Activated CD8-positive, alpha-beta T cell treated with anti-CD3 and anti-CD28 coated beads for 36 hours (primary cell): ENCODE results near the gene VSIG8. TPM values are rescaled to one million over a fixed set of nuclear protein-coding genes. Genes with fewer than 3 reads are reported as not detected.

ENCODE experiments used
- ATAC-seq: fragments of 200-7000 bp; cut with Tn5 transposase; one replicate; pipeline ENCODE4 v1.10.0; 2021; ENCODE audit warnings: mild to moderate bottlenecking, moderate library complexity
- CTCF ChIA-PET: fragments of 350-600 bp; sonication (Branson Sonifier 250); formaldehyde crosslinking; loops from one replicate; lab custom pipeline; 2021; ENCODE audit warnings: antibody characterized with exemption; lab: Charles Lee
- POLR2A ChIA-PET: fragments of 350-600 bp; sonication (Branson Sonifier 250); formaldehyde crosslinking; loops from one replicate; lab custom pipeline; 2021; ENCODE audit warnings: antibody characterized with exemption; lab: Charles Lee
- DNase-seq: peaks from one replicate; pipeline ENCODE4 v3.0.0-alpha.2; 2020
- H3K27ac Mint-ChIP-seq: one replicate; pipeline ENCODE4 v1.8.0; 2021; ENCODE audit warnings: mild to moderate bottlenecking, mixed read lengths
- H3K27me3 Mint-ChIP-seq: one replicate; pipeline ENCODE4 v1.8.0; 2021; ENCODE audit warnings: mixed read lengths
- H3K36me3 Mint-ChIP-seq: one replicate; pipeline ENCODE4 v1.8.0; 2021; ENCODE audit warnings: low read depth, mixed read lengths
- H3K4me1 Mint-ChIP-seq: one replicate; pipeline ENCODE4 v1.8.0; 2021; ENCODE audit warnings: low read depth, mixed read lengths
- H3K4me3 Mint-ChIP-seq: one replicate; pipeline ENCODE4 v1.8.0; 2021; ENCODE audit warnings: mild to moderate bottlenecking, moderate library complexity, mixed read lengths
- H3K9me3 Mint-ChIP-seq: one replicate; pipeline ENCODE4 v1.8.0; 2021; ENCODE audit warnings: mixed read lengths
- intact Hi-C: fragments of 100-400 bp; cut with micrococcal nuclease; formaldehyde crosslinking; loops from one replicate; pipeline ENCODE4 v1.10.0; 2022
- total RNA-seq, 2 experiments: library from RNA; stranded (reverse); gene quantifications; one replicate each; pipeline ENCODE4 v1.2.3, GENCODE V29; 2021
- TF ChIP-seq, protein P1 (sequence below): fragments of 200-600 bp; IDR thresholded peaks from one replicate; pipeline ENCODE4 v1.8.0; 2022; ENCODE audit warnings: antibody characterized with exemption, mild to moderate bottlenecking

VSIG8 gene
- total RNA-seq, 2 experiments from 2014 or later = not detected

DNA sequence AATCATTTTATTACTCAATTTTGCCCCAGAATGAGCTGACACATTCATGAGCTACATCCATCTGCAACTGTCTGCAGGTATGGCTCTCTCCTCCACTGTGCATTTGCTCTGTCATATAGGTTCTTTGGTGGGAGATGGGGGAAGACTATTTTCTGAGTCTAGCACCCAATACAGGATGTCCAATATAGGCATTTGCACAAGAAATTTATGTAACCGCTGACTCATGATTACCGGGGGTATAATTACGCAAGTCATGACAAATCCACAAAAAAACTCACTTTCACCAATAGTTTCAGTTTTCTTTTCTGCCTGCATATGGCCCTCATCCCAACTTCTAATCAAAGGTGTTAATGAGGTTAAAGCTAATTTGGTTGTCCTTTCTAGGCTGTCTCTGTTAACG is 17.5 kb upstream of the VSIG8 start:
- H3K4me3 Mint-ChIP-seq = no peak overlapping the region
- no peak for DNase-seq
- TF ChIP-seq, protein P1, sequence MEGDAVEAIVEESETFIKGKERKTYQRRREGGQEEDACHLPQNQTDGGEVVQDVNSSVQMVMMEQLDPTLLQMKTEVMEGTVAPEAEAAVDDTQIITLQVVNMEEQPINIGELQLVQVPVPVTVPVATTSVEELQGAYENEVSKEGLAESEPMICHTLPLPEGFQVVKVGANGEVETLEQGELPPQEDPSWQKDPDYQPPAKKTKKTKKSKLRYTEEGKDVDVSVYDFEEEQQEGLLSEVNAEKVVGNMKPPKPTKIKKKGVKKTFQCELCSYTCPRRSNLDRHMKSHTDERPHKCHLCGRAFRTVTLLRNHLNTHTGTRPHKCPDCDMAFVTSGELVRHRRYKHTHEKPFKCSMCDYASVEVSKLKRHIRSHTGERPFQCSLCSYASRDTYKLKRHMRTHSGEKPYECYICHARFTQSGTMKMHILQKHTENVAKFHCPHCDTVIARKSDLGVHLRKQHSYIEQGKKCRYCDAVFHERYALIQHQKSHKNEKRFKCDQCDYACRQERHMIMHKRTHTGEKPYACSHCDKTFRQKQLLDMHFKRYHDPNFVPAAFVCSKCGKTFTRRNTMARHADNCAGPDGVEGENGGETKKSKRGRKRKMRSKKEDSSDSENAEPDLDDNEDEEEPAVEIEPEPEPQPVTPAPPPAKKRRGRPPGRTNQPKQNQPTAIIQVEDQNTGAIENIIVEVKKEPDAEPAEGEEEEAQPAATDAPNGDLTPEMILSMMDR = no peak
- H3K9me3 Mint-ChIP-seq = no peaks in the 10 kb centered on the region
- ATAC-seq = no peak
- CTCF ChIA-PET = interaction anchor here (1.0 to 5.7 kb wide), 3 partner anchors 12 to 81 kb away, joined by 4 to 47 read pairs (median 13); no protein-coding TSS in a partner anchor
- POLR2A ChIA-PET = no interaction called here
- no peaks in the 10 kb centered on the region for H3K27me3 Mint-ChIP-seq
- no peaks in the 10 kb centered on the region for H3K4me1 Mint-ChIP-seq
- no peak overlapping the region for H3K27ac Mint-ChIP-seq
- no peaks in the 10 kb centered on the region for H3K36me3 Mint-ChIP-seq
- intact Hi-C loops = no loop called here

DNA sequence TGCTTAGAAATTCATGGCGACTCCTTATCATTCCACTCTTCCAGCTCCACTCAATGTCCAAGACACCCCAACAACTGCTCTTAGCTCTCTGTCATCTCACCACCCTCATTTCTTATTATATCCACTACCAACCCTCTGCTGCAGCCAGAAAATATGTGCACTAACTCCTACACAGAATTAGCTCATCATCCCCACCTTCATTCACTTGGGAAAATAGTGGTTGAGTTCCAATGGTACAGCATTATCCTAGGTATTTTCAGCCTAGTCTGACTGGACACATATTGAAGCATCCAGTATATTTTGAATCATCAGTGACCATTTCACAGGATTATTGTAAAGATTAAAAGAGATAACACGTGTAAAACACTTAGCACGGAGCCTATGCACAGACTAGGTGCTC is 16.7 kb upstream of the VSIG8 start:
- ChIA-PET POLR2A (interaction anchor here (1.4 kb wide), 1 partner anchor 46 kb away, joined by 4 read pairs; the partner anchor contains the start of gene TAGLN2), CTCF (interaction anchor here (5.7 kb wide), 1 partner anchor 12 kb away, joined by 47 read pairs; no protein-coding TSS in a partner anchor)
- H3K9me3 Mint-ChIP-seq = no peaks in the 10 kb centered on the region
- intact Hi-C loops = no loop called here
- no peak for ATAC-seq
- no peak overlapping the region for H3K27ac Mint-ChIP-seq
- H3K27me3 Mint-ChIP-seq = no peaks in the 10 kb centered on the region
- no peaks in the 10 kb centered on the region for H3K4me1 Mint-ChIP-seq
- TF ChIP-seq, protein P1 = no peak
- H3K4me3 Mint-ChIP-seq = no peak overlapping the region
- no peak for DNase-seq
- H3K36me3 Mint-ChIP-seq = no peaks in the 10 kb centered on the region

GRCh38 chr1:159877695-159878444 is 15.4 kb upstream of the VSIG8 start:
- no peaks in the 10 kb centered on the region for H3K4me1 Mint-ChIP-seq
- no peak for DNase-seq
- no peak overlapping the region for H3K4me3 Mint-ChIP-seq
- ChIA-PET CTCF (interaction anchor here (5.7 kb wide), 1 partner anchor 14 kb away, joined by 47 read pairs; no protein-coding TSS in a partner anchor), POLR2A (interaction anchor here (1.4 kb wide), 1 partner anchor 47 kb away, joined by 4 read pairs; the partner anchor contains the start of gene TAGLN2)
- intact Hi-C loops = no loop called here
- no peaks in the 10 kb centered on the region for H3K36me3 Mint-ChIP-seq
- no peaks in the 10 kb centered on the region for H3K9me3 Mint-ChIP-seq
- no peak for ATAC-seq
- H3K27me3 Mint-ChIP-seq = no peaks in the 10 kb centered on the region
- TF ChIP-seq, protein P1 = no peak
- H3K27ac Mint-ChIP-seq = no peak overlapping the region

GRCh38 chr1:159873530-159874143 is 11.2 kb upstream of the VSIG8 start:
- Mint-ChIP-seq H3K27me3 (peaks cover 3% of the 10 kb centered on the region), H3K27ac (no peak overlapping the region), H3K4me3 (no peak overlapping the region), H3K36me3 (no peaks in the 10 kb centered on the region), H3K4me1 (peaks cover 7% of the 10 kb centered on the region), H3K9me3 (no peaks in the 10 kb centered on the region)
- TF ChIP-seq, protein P1 = no peak
- intact Hi-C loops = no loop called here
- ATAC-seq (no peak), DNase-seq (no peak)
- ChIA-PET POLR2A (interaction anchor here (0.6 kb wide), 1 partner anchor 67 kb away, joined by 5 read pairs; no protein-coding TSS in a partner anchor), CTCF (interaction anchor here (1.9 to 3.9 kb wide), 2 partner anchors 19 to 75 kb away, joined by 5 to 18 read pairs; no protein-coding TSS in a partner anchor)
